Fibroblast of lung (primary cell): Measurements from ENCODE around the gene C1QTNF5. TPM values are rescaled to one million over a fixed set of nuclear protein-coding genes. Genes with fewer than 3 reads are reported as not detected.

Source experiments
- DNase-seq, 2 donors: peaks; one replicate each; pipeline versions ENCODE4 v3.0.0 to v3.0.0-alpha.2; 2010; ENCODE audit warnings: low read depth in 2 of 2
- H2AFZ ChIP-seq: 2 replicates; pipeline ENCODE4 v1.5.1; 2012; ENCODE audit warnings: low read length, control low read depth, inconsistent platforms
- H3K27ac ChIP-seq: 2 replicates; pipeline ENCODE4 v1.5.1; 2011; ENCODE audit warnings: low read length, control low read depth; ENCODE audit not compliant: insufficient read depth
- H3K27me3 ChIP-seq: 2 replicates; pipeline ENCODE4 v1.5.1; 2011; ENCODE audit warnings: mild to moderate bottlenecking, low read length; ENCODE audit not compliant: control insufficient read depth, insufficient read depth
- H3K36me3 ChIP-seq: 2 replicates; pipeline ENCODE4 v1.5.1; 2011; ENCODE audit warnings: low read length; ENCODE audit not compliant: control insufficient read depth, insufficient read depth
- H3K4me1 ChIP-seq: 2 replicates; pipeline ENCODE4 v1.5.1; 2011; ENCODE audit warnings: low read length; ENCODE audit not compliant: control insufficient read depth, insufficient read depth; ENCODE audit errors: extremely low read depth
- H3K4me2 ChIP-seq: 2 replicates; pipeline ENCODE4 v1.5.1; 2011; ENCODE audit warnings: low read length, control low read depth; ENCODE audit not compliant: insufficient read depth; ENCODE audit errors: extremely low read depth
- H3K4me3 ChIP-seq, 4 experiments: fragments of 200-600 bp in 1 of 4; sonication (generic) in 1 of 4; replicated peaks in 1 of 4; 2 replicates each; pipeline ENCODE4 v1.5.1; 2011 to 2016; ENCODE audit warnings: low read length in 4 of 4, low read depth in 3 of 4, mild to moderate bottlenecking in 3 of 4, control low read depth in 2 of 4, inconsistent platforms in 1 of 4, mixed read lengths in 1 of 4; ENCODE audit not compliant: insufficient read depth in 1 of 4; ENCODE audit errors: control extremely low read depth in 1 of 4
- H3K79me2 ChIP-seq: 2 replicates; pipeline ENCODE4 v1.5.1; 2012; ENCODE audit warnings: mild to moderate bottlenecking, low read length, inconsistent platforms; ENCODE audit not compliant: control insufficient read depth, insufficient read depth
- H3K9ac ChIP-seq: 2 replicates; pipeline ENCODE4 v1.5.1; 2011; ENCODE audit warnings: mild to moderate bottlenecking, low read length, control low read depth; ENCODE audit not compliant: insufficient read depth
- H3K9me3 ChIP-seq: 2 replicates; pipeline ENCODE4 v1.5.1; 2012; ENCODE audit warnings: low read depth, low read length; ENCODE audit not compliant: control insufficient read depth, insufficient read depth
- H4K20me1 ChIP-seq: 2 replicates; pipeline ENCODE4 v1.5.1; 2011; ENCODE audit warnings: low read length; ENCODE audit not compliant: control insufficient read depth, insufficient read depth; ENCODE audit errors: extremely low read depth
- EZH2 ChIP-seq: IDR thresholded peaks from 2 replicates; pipeline ENCODE4 v1.5.1; 2012; ENCODE audit warnings: low read length, control low read depth, mild to moderate bottlenecking; ENCODE audit errors: missing control alignments
- polyA plus RNA-seq, 2 donors: library from polyadenylated mRNA; depleted of rRNA in 1 of 2; stranded (reverse) in 1 of 2; unstranded in 1 of 2; fragments of >200 nt; gene quantifications; 2 replicates each; pipeline ENCODE4 v1.2.1, GENCODE V29; 2011 to 2012; ENCODE audit warnings: missing spikeins in 1 of 2
- total RNA-seq: library from RNA; depleted of rRNA; stranded (reverse); fragments of >200 nt; gene quantifications from 2 replicates; pipeline ENCODE4 v1.2.1, GENCODE V29; 2014
- TF ChIP-seq, protein P1 (sequence below), 2 donors: IDR thresholded peaks in 1 of 2; conservative IDR thresholded peaks in 1 of 2; 1 replicate in 1 of 2; 2 replicates in 1 of 2; pipeline ENCODE4 v1.5.1; 2011 to 2012; ENCODE audit warnings: low read length in 2 of 2, control low read depth in 1 of 2, inconsistent platforms in 1 of 2, low read depth in 1 of 2, mild to moderate bottlenecking in 1 of 2

C1QTNF5 gene
- total and polyA plus RNA-seq, 2 donors (not counting 1 experiment from before 2014, with no cell fraction given): 13.4 to 32.0 TPM

GRCh38 chr11:119339589-119340334 lies 921 bp downstream of the C1QTNF5 start:
- peak; percentile 42 to 56 for DNase-seq
- Histone ChIP-seq H2AFZ (peak overlapping the region; percentile 30), H4K20me1 (no peaks in the 10 kb centered on the region), H3K4me2 (peak overlapping the region; percentile 93), H3K4me1 (peaks cover 31% of the 10 kb centered on the region), H3K36me3 (peaks cover 4% of the 10 kb centered on the region), H3K79me2 (peaks cover 16% of the 10 kb centered on the region), H3K9me3 (no peaks in the 10 kb centered on the region), H3K4me3 (peak overlapping the region; percentile 44 to 70 (median 52)), H3K27me3 (peaks cover 2% of the 10 kb centered on the region), H3K9ac (peak overlapping the region; percentile 66), H3K27ac (peak overlapping the region; percentile 53)
- no peak for TF ChIP-seq EZH2
- TF ChIP-seq, protein P1, sequence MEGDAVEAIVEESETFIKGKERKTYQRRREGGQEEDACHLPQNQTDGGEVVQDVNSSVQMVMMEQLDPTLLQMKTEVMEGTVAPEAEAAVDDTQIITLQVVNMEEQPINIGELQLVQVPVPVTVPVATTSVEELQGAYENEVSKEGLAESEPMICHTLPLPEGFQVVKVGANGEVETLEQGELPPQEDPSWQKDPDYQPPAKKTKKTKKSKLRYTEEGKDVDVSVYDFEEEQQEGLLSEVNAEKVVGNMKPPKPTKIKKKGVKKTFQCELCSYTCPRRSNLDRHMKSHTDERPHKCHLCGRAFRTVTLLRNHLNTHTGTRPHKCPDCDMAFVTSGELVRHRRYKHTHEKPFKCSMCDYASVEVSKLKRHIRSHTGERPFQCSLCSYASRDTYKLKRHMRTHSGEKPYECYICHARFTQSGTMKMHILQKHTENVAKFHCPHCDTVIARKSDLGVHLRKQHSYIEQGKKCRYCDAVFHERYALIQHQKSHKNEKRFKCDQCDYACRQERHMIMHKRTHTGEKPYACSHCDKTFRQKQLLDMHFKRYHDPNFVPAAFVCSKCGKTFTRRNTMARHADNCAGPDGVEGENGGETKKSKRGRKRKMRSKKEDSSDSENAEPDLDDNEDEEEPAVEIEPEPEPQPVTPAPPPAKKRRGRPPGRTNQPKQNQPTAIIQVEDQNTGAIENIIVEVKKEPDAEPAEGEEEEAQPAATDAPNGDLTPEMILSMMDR (conservative IDR thresholded peaks at IDR 0.05 in 1 of 2, IDR thresholded peaks at IDR 0.05 in 1 of 2; ENCODE audit: low read depth in 1 of 2, low read length in 2 of 2): peak; percentile 59 to 76

- peak overlapping the region; percentile 44 for H3K9ac ChIP-seq
- H3K4me3 ChIP-seq: peak overlapping the region; percentile 19 to 70 (median 52)
- no peaks in the 10 kb centered on the region for H3K9me3 ChIP-seq
- H3K27ac ChIP-seq: peak overlapping the region; percentile 16
- DNase-seq: no peak
- peak overlapping the region; percentile 93 for H3K4me2 ChIP-seq
- peaks cover 4% of the 10 kb centered on the region for H3K36me3 ChIP-seq
- peaks cover 31% of the 10 kb centered on the region for H3K4me1 ChIP-seq
- no peak for TF ChIP-seq EZH2
- TF ChIP-seq, protein P1 (conservative IDR thresholded peaks at IDR 0.05 in 1 of 2, IDR thresholded peaks at IDR 0.05 in 1 of 2; ENCODE audit: low read depth in 1 of 2, low read length in 2 of 2): no peak
- H2AFZ ChIP-seq: peak overlapping the region; percentile 30
- H3K27me3 ChIP-seq: peaks cover 2% of the 10 kb centered on the region
- H3K79me2 ChIP-seq: peaks cover 18% of the 10 kb centered on the region
- H4K20me1 ChIP-seq: no peaks in the 10 kb centered on the region
Observed at GRCh38 chr11:119338965-119339588, 1.6 kb downstream of the C1QTNF5 start.

- H3K4me3 ChIP-seq: peak overlapping the region in 3 of 4 experiments; percentile 1 to 70 (median 23)
- H3K9me3 ChIP-seq: no peaks in the 10 kb centered on the region
- H4K20me1 ChIP-seq: no peaks in the 10 kb centered on the region
- H3K36me3 ChIP-seq: peaks cover 4% of the 10 kb centered on the region
- H2AFZ ChIP-seq: no peak overlapping the region
- H3K9ac ChIP-seq: no peak overlapping the region
- peak overlapping the region; percentile 93 for H3K4me2 ChIP-seq
- DNase-seq: peak in 1 of 2 donors; percentile 72
- TF ChIP-seq, protein P1 (conservative IDR thresholded peaks at IDR 0.05 in 1 of 2, IDR thresholded peaks at IDR 0.05 in 1 of 2; ENCODE audit: low read depth in 1 of 2, low read length in 2 of 2): peak; percentile 83 to 85
- TF ChIP-seq EZH2: no peak
- H3K4me1 ChIP-seq: peaks cover 31% of the 10 kb centered on the region
- peaks cover 2% of the 10 kb centered on the region for H3K27me3 ChIP-seq
- peaks cover 18% of the 10 kb centered on the region for H3K79me2 ChIP-seq
- H3K27ac ChIP-seq: peak overlapping the region; percentile 76
Observed at GRCh38 chr11:119338318-119338890, 2.3 kb downstream of the C1QTNF5 start.
